ENCODE measurements around the gene AQP7. TPM values are rescaled to one million over a fixed set of nuclear protein-coding genes. Genes with fewer than 3 reads are reported as not detected.
"Not testable (repeated sequence)": the region's sequence is repeated elsewhere in the genome, so short reads cannot be mapped to it uniquely, and the experiment has no call there.

AQP7 gene
- total RNA-seq, 3 donors from 2014 or later: not detected

- H3K4me3 Mint-ChIP-seq; H3K36me3 Mint-ChIP-seq (ENCODE audit: insufficient read depth); H3K27me3 Mint-ChIP-seq (ENCODE audit: low read depth); ATAC-seq; H3K4me1 Mint-ChIP-seq (ENCODE audit: low read depth); DNase-seq; H3K9me3 Mint-ChIP-seq: not testable (repeated sequence)
Measured at GRCh38 chr9:33393986-33394385, 8.4 kb downstream of the AQP7 start.

GRCh38 chr9:33393581-33393980 lies 8.8 kb downstream of the AQP7 start:
- no peaks in the 10 kb centered on the region for H3K36me3 Mint-ChIP-seq (ENCODE audit: insufficient read depth)
- no peaks in the 10 kb centered on the region for H3K9me3 Mint-ChIP-seq
- no peaks in the 10 kb centered on the region for H3K27me3 Mint-ChIP-seq (ENCODE audit: low read depth)
- no peak overlapping the region for H3K4me3 Mint-ChIP-seq
- DNase-seq (no peak), ATAC-seq (no peak)
- H3K4me1 Mint-ChIP-seq (ENCODE audit: low read depth): no peaks in the 10 kb centered on the region

- not testable (repeated sequence) for H3K27me3 Mint-ChIP-seq (ENCODE audit: low read depth); H3K9me3 Mint-ChIP-seq; H3K4me3 Mint-ChIP-seq; H3K4me1 Mint-ChIP-seq (ENCODE audit: low read depth); DNase-seq; ATAC-seq; H3K36me3 Mint-ChIP-seq (ENCODE audit: insufficient read depth)
Measured at GRCh38 chr9:33392591-33393021, 9.8 kb downstream of the AQP7 start.

GRCh38 chr9:33391111-33391771 lies 11.1 kb downstream of the AQP7 start:
- not testable (repeated sequence) for H3K36me3 Mint-ChIP-seq (ENCODE audit: insufficient read depth); H3K9me3 Mint-ChIP-seq; H3K4me1 Mint-ChIP-seq (ENCODE audit: low read depth); H3K27me3 Mint-ChIP-seq (ENCODE audit: low read depth); ATAC-seq; DNase-seq; H3K4me3 Mint-ChIP-seq

GRCh38 chr9:33388110-33388994 lies 14.0 kb downstream of the AQP7 start:
- no peaks in the 10 kb centered on the region for H3K9me3 Mint-ChIP-seq
- ATAC-seq: no peak
- no peaks in the 10 kb centered on the region for H3K4me1 Mint-ChIP-seq (ENCODE audit: low read depth)
- no peaks in the 10 kb centered on the region for H3K36me3 Mint-ChIP-seq (ENCODE audit: insufficient read depth)
- peaks cover 1% of the 10 kb centered on the region for H3K27me3 Mint-ChIP-seq (ENCODE audit: low read depth)
- H3K4me3 Mint-ChIP-seq: no peak overlapping the region
- no peak for DNase-seq

- not testable (repeated sequence) for H3K27me3 Mint-ChIP-seq (ENCODE audit: low read depth); H3K9me3 Mint-ChIP-seq; H3K36me3 Mint-ChIP-seq (ENCODE audit: insufficient read depth); ATAC-seq; DNase-seq; H3K4me3 Mint-ChIP-seq; H3K4me1 Mint-ChIP-seq (ENCODE audit: low read depth)
Measured at GRCh38 chr9:33386998-33387397, 15.4 kb downstream of the AQP7 start.

- not testable (repeated sequence) for H3K4me3 Mint-ChIP-seq; ATAC-seq; DNase-seq; H3K4me1 Mint-ChIP-seq (ENCODE audit: low read depth); H3K27me3 Mint-ChIP-seq (ENCODE audit: low read depth); H3K36me3 Mint-ChIP-seq (ENCODE audit: insufficient read depth); H3K9me3 Mint-ChIP-seq
Measured at GRCh38 chr9:33386641-33386996, 15.7 kb downstream of the AQP7 start.

GRCh38 chr9:33385979-33386640 lies 16.3 kb downstream of the AQP7 start:
- not testable (repeated sequence) for DNase-seq; H3K27me3 Mint-ChIP-seq (ENCODE audit: low read depth); H3K9me3 Mint-ChIP-seq; H3K4me1 Mint-ChIP-seq (ENCODE audit: low read depth); H3K36me3 Mint-ChIP-seq (ENCODE audit: insufficient read depth); H3K4me3 Mint-ChIP-seq; ATAC-seq

- ATAC-seq; H3K4me1 Mint-ChIP-seq (ENCODE audit: low read depth); H3K4me3 Mint-ChIP-seq; H3K36me3 Mint-ChIP-seq (ENCODE audit: insufficient read depth); H3K27me3 Mint-ChIP-seq (ENCODE audit: low read depth); DNase-seq; H3K9me3 Mint-ChIP-seq: not testable (repeated sequence)
Measured at GRCh38 chr9:33385536-33385935, 16.8 kb downstream of the AQP7 start.

GRCh38 chr9:33383396-33383795 lies 19.0 kb downstream of the AQP7 start:
- H3K27me3 Mint-ChIP-seq (ENCODE audit: low read depth); H3K9me3 Mint-ChIP-seq; H3K36me3 Mint-ChIP-seq (ENCODE audit: insufficient read depth); H3K4me1 Mint-ChIP-seq (ENCODE audit: low read depth); ATAC-seq; H3K4me3 Mint-ChIP-seq; DNase-seq: not testable (repeated sequence)

GRCh38 chr9:33382397-33382796 lies 20.0 kb downstream of the AQP7 start:
- H3K4me1 Mint-ChIP-seq (ENCODE audit: low read depth); ATAC-seq; H3K27me3 Mint-ChIP-seq (ENCODE audit: low read depth); DNase-seq; H3K9me3 Mint-ChIP-seq; H3K4me3 Mint-ChIP-seq; H3K36me3 Mint-ChIP-seq (ENCODE audit: insufficient read depth): not testable (repeated sequence)

GRCh38 chr9:33381231-33381791 lies 21.1 kb downstream of the AQP7 start:
- DNase-seq (no peak), ATAC-seq (no peak)
- Mint-ChIP-seq H3K9me3 (no peaks in the 10 kb centered on the region), H3K27me3 (ENCODE audit: low read depth) (no peaks in the 10 kb centered on the region), H3K4me1 (ENCODE audit: low read depth) (no peaks in the 10 kb centered on the region), H3K4me3 (no peak overlapping the region), H3K36me3 (ENCODE audit: insufficient read depth) (no peaks in the 10 kb centered on the region)

GRCh38 chr9:33380390-33381094 lies 21.8 kb downstream of the AQP7 start:
- ATAC-seq (no peak), DNase-seq (no peak)

More at GRCh38 chr9:33380390-33381094, 21.8 kb downstream of the AQP7 start:
- H3K4me1 Mint-ChIP-seq (ENCODE audit: low read depth): no peaks in the 10 kb centered on the region
- H3K27me3 Mint-ChIP-seq (ENCODE audit: low read depth): no peaks in the 10 kb centered on the region
- no peak overlapping the region for H3K4me3 Mint-ChIP-seq
- no peaks in the 10 kb centered on the region for H3K9me3 Mint-ChIP-seq
- no peaks in the 10 kb centered on the region for H3K36me3 Mint-ChIP-seq (ENCODE audit: insufficient read depth)
